GM12872 (cell line): ENCODE data around the gene HPGDS.

Experiments used
- CTCF ChIP-seq: IDR thresholded peaks from 3 replicates; pipeline ENCODE4 v1.5.1; 2011; ENCODE audit warnings: low read depth, mild to moderate bottlenecking, low read length, moderate library complexity; ENCODE audit not compliant: insufficient read depth

Gene HPGDS

GRCh38 chr4:94256828-94257227 lies 85.8 kb downstream of the HPGDS start:
- TF ChIP-seq CTCF: no peak; the same call in 2 of the 3 replicates

- TF ChIP-seq CTCF: no peak
These were observed 86.4 kb downstream of the HPGDS start for GRCh38 chr4:94256144-94256783.

- no peak for TF ChIP-seq CTCF
These were observed 89.6 kb downstream of the HPGDS start for GRCh38 chr4:94253036-94253435.

- TF ChIP-seq CTCF: no peak
These were observed 91.5 kb downstream of the HPGDS start for GRCh38 chr4:94251094-94251493.
